Cardiac muscle cell (in vitro differentiated cells and primary cell): ENCODE data around the gene FRY. TPM values are rescaled to one million over a fixed set of nuclear protein-coding genes. Genes with fewer than 3 reads are reported as not detected.
A peak's percentile ranks its signal among the peaks of the same experiment; 100 is the strongest.

Source experiments
- DNase-seq, 2 donors: peaks; one replicate each; pipeline versions ENCODE4 v3.0.0 to v3.0.0-alpha.2; 2010 to 2017; ENCODE audit warnings: low read depth in 1 of 2, low spot score in 1 of 2
- H3K27ac ChIP-seq: fragments of 200-600 bp; sonication (generic); 2 replicates; pipeline ENCODE4 v1.5.1; 2016
- H3K27me3 ChIP-seq: fragments of 200-600 bp; sonication (generic); 2 replicates; pipeline ENCODE4 v1.6.0; 2016; ENCODE audit warnings: control low read depth
- H3K36me3 ChIP-seq: fragments of 200-600 bp; sonication (generic); 2 replicates; pipeline ENCODE4 v1.5.1; 2016; ENCODE audit warnings: control low read depth
- H3K4me1 ChIP-seq: fragments of 200-600 bp; sonication (generic); 2 replicates; pipeline ENCODE4 v1.8.1; 2017; ENCODE audit warnings: low read depth, mild to moderate bottlenecking, mixed run types
- H3K4me3 ChIP-seq: fragments of 200-600 bp; sonication (generic); 2 replicates; pipeline ENCODE4 v1.5.1; 2016; ENCODE audit warnings: mild to moderate bottlenecking
- H3K9me3 ChIP-seq: fragments of 200-600 bp; sonication (generic); 2 replicates; pipeline ENCODE4 v1.5.1; 2017; ENCODE audit warnings: low read depth, mild to moderate bottlenecking, control low read depth
- CTCF ChIP-seq: IDR thresholded peaks from 2 replicates; pipeline ENCODE4 v1.5.1; 2012; ENCODE audit warnings: low read depth, mild to moderate bottlenecking, low read length
- polyA plus RNA-seq: library from polyadenylated mRNA; unstranded; fragments of >200 nt; fragmentation: Nextera tagmentation; extraction: Ambion mirVana; gene quantifications from 2 replicates; pipeline ENCODE4 v1.2.1, GENCODE V29; 2016
- total RNA-seq: library from RNA; depleted of rRNA; stranded (reverse); fragments of >200 nt; gene quantifications from 2 replicates; pipeline ENCODE4 v1.2.3, GENCODE V29; 2016

The FRY gene
- total and polyA plus RNA-seq, 2 experiments from 2014 or later, result 2.4 to 13.2 TPM

- Histone ChIP-seq H3K27me3 (no peaks in the 10 kb centered on the region), H3K27ac (no peak overlapping the region), H3K4me1 (peaks cover 10% of the 10 kb centered on the region), H3K9me3 (no peaks in the 10 kb centered on the region), H3K36me3 (no peaks in the 10 kb centered on the region), H3K4me3 (no peak overlapping the region)
- TF ChIP-seq CTCF, result no peak
- DNase-seq, result peak in 1 of 2 donors; percentile 38
Measured at GRCh38 chr13:32107973-32108372, 76.4 kb downstream of the FRY start.

- no peak overlapping the region for H3K4me3 ChIP-seq
- no peaks in the 10 kb centered on the region for H3K9me3 ChIP-seq
- H3K27me3 ChIP-seq, result no peaks in the 10 kb centered on the region
- no peak overlapping the region for H3K27ac ChIP-seq
- DNase-seq, result no peak
- H3K4me1 ChIP-seq, result peaks cover 3% of the 10 kb centered on the region
- no peaks in the 10 kb centered on the region for H3K36me3 ChIP-seq
- TF ChIP-seq CTCF, result no peak
Measured at GRCh38 chr13:32113532-32113931, 82.0 kb downstream of the FRY start.

- H3K4me3 ChIP-seq, result no peak overlapping the region
- no peaks in the 10 kb centered on the region for H3K27me3 ChIP-seq
- no peak overlapping the region for H3K27ac ChIP-seq
- no peaks in the 10 kb centered on the region for H3K36me3 ChIP-seq
- TF ChIP-seq CTCF, result no peak
- no peak for DNase-seq
- H3K4me1 ChIP-seq, result no peaks in the 10 kb centered on the region
- no peaks in the 10 kb centered on the region for H3K9me3 ChIP-seq
Measured at GRCh38 chr13:32114284-32114950, 82.8 kb downstream of the FRY start.

- no peak for TF ChIP-seq CTCF
- H3K27me3 ChIP-seq, result no peaks in the 10 kb centered on the region
- no peaks in the 10 kb centered on the region for H3K4me1 ChIP-seq
- no peak overlapping the region for H3K4me3 ChIP-seq
- H3K36me3 ChIP-seq, result no peaks in the 10 kb centered on the region
- DNase-seq, result no peak
- H3K27ac ChIP-seq, result no peak overlapping the region
- no peaks in the 10 kb centered on the region for H3K9me3 ChIP-seq
Measured at GRCh38 chr13:32115066-32115465, 83.5 kb downstream of the FRY start.

- peak in 1 of 2 donors; percentile 68 for DNase-seq
- Histone ChIP-seq H3K36me3 (no peaks in the 10 kb centered on the region), H3K27ac (no peak overlapping the region), H3K9me3 (no peaks in the 10 kb centered on the region), H3K27me3 (no peaks in the 10 kb centered on the region), H3K4me1 (no peaks in the 10 kb centered on the region), H3K4me3 (no peak overlapping the region)
- TF ChIP-seq CTCF, result no peak
Measured at GRCh38 chr13:32116210-32116609, 84.6 kb downstream of the FRY start.

GRCh38 chr13:32117001-32117400, 85.4 kb downstream of the FRY start:
- no peak overlapping the region for H3K27ac ChIP-seq
- H3K9me3 ChIP-seq, result no peaks in the 10 kb centered on the region
- no peak overlapping the region for H3K4me3 ChIP-seq
- no peaks in the 10 kb centered on the region for H3K4me1 ChIP-seq
- TF ChIP-seq CTCF, result no peak
- no peaks in the 10 kb centered on the region for H3K36me3 ChIP-seq
- no peak for DNase-seq
- no peaks in the 10 kb centered on the region for H3K27me3 ChIP-seq
